Spleen (tissue), 7 donors: ENCODE results near the gene BORA.

Experiments
- CTCF ChIP-seq, 11 experiments: fragments of 200-600 bp in 7 of 11; fragments of 450-650 bp in 4 of 11; sonication (generic) in 4 of 11; IDR thresholded peaks in 8 of 11; conservative IDR thresholded peaks in 3 of 11; 1 replicate in 7 of 11; 2 replicates in 4 of 11; pipeline versions ENCODE4 v1.4.0 to v1.8.0; 2016 to 2021; ENCODE audit warnings: antibody characterized with exemption in 11 of 11, inconsistent platforms in 4 of 11, mild to moderate bottlenecking in 1 of 11
- POLR2A ChIP-seq, 3 donors: fragments of 450-650 bp; IDR thresholded peaks; one replicate each; pipeline ENCODE4 v1.5.1; 2017; ENCODE audit warnings: antibody characterized with exemption in 3 of 3, mild to moderate bottlenecking in 1 of 3
- POLR2AphosphoS5 ChIP-seq, 3 donors: sonication (generic); formaldehyde crosslinking; IDR thresholded peaks; one replicate each; pipeline ENCODE4 v1.5.1; 2017; ENCODE audit warnings: antibody characterized with exemption in 3 of 3
- donor health status: DM: no; HTN: no; CAD: no; lungs with moderate emphysema.
- donor health status: DM: no; HTN: no; CAD: no.
- donor health status: DM: no; HTN: no; CAD: no.

GRCh38 chr13:72792640-72793039, 64.9 kb downstream of the BORA start:
- TF ChIP-seq CTCF (IDR thresholded peaks at IDR 0.05 in 8 of 11, conservative IDR thresholded peaks at IDR 0.05 in 3 of 11) (no peak), POLR2AphosphoS5 (IDR thresholded peaks at IDR 0.05) (no peak), POLR2A (IDR thresholded peaks at IDR 0.05) (no peak)
